SK-N-SH (cell line): ENCODE measurements around the gene WWC2. TPM values are rescaled to one million over a fixed set of nuclear protein-coding genes. Genes with fewer than 3 reads are reported as not detected.

Experiments
- CTCF ChIA-PET: fragments of 300-600, 350-600 bp; formaldehyde crosslinking; extraction: SDS; loops from one replicate; lab custom pipeline; 2021; lab: Yijun Ruan, JAX
- POLR2A ChIA-PET: fragments of 350-600 bp; sonication (Branson Sonifier 250); formaldehyde crosslinking; extraction: SDS; loops from one replicate; lab custom pipeline; 2020; ENCODE audit warnings: antibody characterized with exemption, inconsistent platforms; lab: Yijun Ruan, JAX
- DNase-seq: peaks from one replicate; pipeline ENCODE4 v3.0.0; 2012
- H2AFZ ChIP-seq: fragments of 200-600 bp; sonication (generic); 2 replicates; pipeline ENCODE4 v1.8.1; 2016; ENCODE audit warnings: antibody characterized with exemption, mild to moderate bottlenecking, low read depth
- H3F3A ChIP-seq: fragments of 200-600 bp; sonication (generic); replicated peaks from 2 replicates; pipeline ENCODE3; 2016; ENCODE audit warnings: antibody characterized with exemption, mild to moderate bottlenecking; ENCODE audit not compliant: insufficient read depth
- H3K27ac ChIP-seq, 2 experiments: fragments of 200-500 bp in 1 of 2; fragments of 200-600 bp in 1 of 2; sonication (Bioruptor generic) in 1 of 2; sonication (generic), shearing (Covaris generic) in 1 of 2; 2 replicates each; pipeline versions ENCODE4 v1.5.1 to v1.6.1; 2014 to 2016; ENCODE audit warnings: low read depth in 2 of 2, inconsistent platforms in 1 of 2, low read length in 1 of 2, mild to moderate bottlenecking in 1 of 2, mixed read lengths in 1 of 2
- H3K27me3 ChIP-seq: fragments of 200-600 bp; sonication (generic), shearing (Covaris generic); 2 replicates; pipeline ENCODE4 v1.6.1; 2016; ENCODE audit warnings: mixed run types; ENCODE audit not compliant: insufficient read depth
- H3K36me3 ChIP-seq, 2 experiments: fragments of 200-500 bp in 1 of 2; fragments of 200-600 bp in 1 of 2; sonication (Bioruptor generic) in 1 of 2; sonication (generic) in 1 of 2; replicated peaks in 1 of 2; 2 replicates each; pipeline versions ENCODE3 to v1.5.1; 2014 to 2016; ENCODE audit warnings: low read length in 1 of 2, mild to moderate bottlenecking in 1 of 2; ENCODE audit not compliant: insufficient read depth in 2 of 2, control insufficient read depth in 1 of 2
- H3K4me1 ChIP-seq, 2 experiments: fragments of 200-500 bp in 1 of 2; fragments of 200-600 bp in 1 of 2; sonication (Bioruptor generic) in 1 of 2; sonication (generic), shearing (Covaris generic) in 1 of 2; 2 replicates each; pipeline versions ENCODE4 v1.5.1 to v1.6.1; 2014 to 2016; ENCODE audit warnings: low read depth in 1 of 2, low read length in 1 of 2, mixed run types in 1 of 2; ENCODE audit not compliant: insufficient read depth in 2 of 2, control insufficient read depth in 1 of 2
- H3K4me2 ChIP-seq: fragments of 200-600 bp; sonication (generic), shearing (Covaris generic); 2 replicates; pipeline ENCODE4 v1.6.1; 2017; ENCODE audit warnings: mixed run types
- H3K4me3 ChIP-seq, 2 experiments: fragments of 200-500 bp in 1 of 2; fragments of 200-600 bp in 1 of 2; sonication (Bioruptor generic) in 1 of 2; sonication (generic), shearing (Covaris generic) in 1 of 2; 2 replicates each; pipeline versions ENCODE4 v1.5.1 to v1.8.1; 2014 to 2016; ENCODE audit warnings: low read depth in 2 of 2, inconsistent platforms in 1 of 2, low read length in 1 of 2, mild to moderate bottlenecking in 1 of 2, mixed read lengths in 1 of 2, moderate library complexity in 1 of 2
- H3K79me2 ChIP-seq: fragments of 200-600 bp; sonication (generic); 2 replicates; pipeline ENCODE4 v1.8.1; 2017; ENCODE audit warnings: mild to moderate bottlenecking; ENCODE audit not compliant: insufficient read depth
- H3K9ac ChIP-seq: fragments of 200-600 bp; sonication (generic); 2 replicates; pipeline ENCODE4 v1.6.1; 2017; ENCODE audit warnings: mixed run types
- H3K9me2 ChIP-seq: fragments of 200-600 bp; sonication (generic); 2 replicates; pipeline ENCODE4 v1.6.1; 2017; ENCODE audit warnings: mixed run types
- H3K9me3 ChIP-seq: fragments of 200-600 bp; sonication (generic); 2 replicates; pipeline ENCODE4 v1.6.1; 2017; ENCODE audit warnings: mixed run types, mild to moderate bottlenecking, moderate library complexity
- H4K20me1 ChIP-seq: fragments of 200-600 bp; sonication (generic); 2 replicates; pipeline ENCODE4 v1.6.1; 2017; ENCODE audit warnings: mild to moderate bottlenecking, mixed run types; ENCODE audit not compliant: insufficient read depth
- CHD2 ChIP-seq: fragments of 150-350 bp; IDR thresholded peaks from 2 replicates; pipeline ENCODE4 v1.6.1; 2018; ENCODE audit warnings: low read length; ENCODE audit not compliant: partially characterized antibody
- ELF1 ChIP-seq: IDR thresholded peaks from 2 replicates; pipeline ENCODE4 v1.4.0; 2012
- EP300 ChIP-seq, 2 experiments: IDR thresholded peaks; 2 replicates each; pipeline versions ENCODE4 v1.4.0 to v1.6.1; 2012; ENCODE audit warnings: borderline replicate concordance in 1 of 2, low read depth in 1 of 2, low read length in 1 of 2
- EZH2phosphoT487 ChIP-seq: fragments of 200-600 bp; sonication (generic); IDR thresholded peaks from 2 replicates; pipeline ENCODE4 v1.6.1; 2017; ENCODE audit warnings: low read depth, mixed run types, mild to moderate bottlenecking, antibody characterized with exemption, moderate library complexity, borderline replicate concordance
- FOSL2 ChIP-seq: IDR thresholded peaks from 2 replicates; pipeline ENCODE4 v1.4.0; 2012; ENCODE audit warnings: low read depth, mild to moderate bottlenecking, moderate library complexity, borderline replicate concordance
- FOXJ3 ChIP-seq: sonication (generic); formaldehyde crosslinking; IDR thresholded peaks from 2 replicates; pipeline ENCODE4 v1.5.1; 2020; ENCODE audit warnings: mild to moderate bottlenecking, missing genetic modification reagents
- GABPA ChIP-seq: IDR thresholded peaks from 2 replicates; pipeline ENCODE4 v1.4.0; 2012; ENCODE audit warnings: low read depth, mild to moderate bottlenecking
- GATA2 ChIP-seq: sonication (generic); formaldehyde crosslinking; IDR thresholded peaks from 2 replicates; pipeline ENCODE4 v1.5.0; 2020; ENCODE audit warnings: mild to moderate bottlenecking, missing genetic modification reagents
- JUND ChIP-seq: IDR thresholded peaks from 2 replicates; pipeline ENCODE4 v1.4.0; 2012
- MAX ChIP-seq: IDR thresholded peaks from 2 replicates; pipeline ENCODE4 v1.4.0; 2012; ENCODE audit warnings: low read depth
- NRF1 ChIP-seq: IDR thresholded peaks from 2 replicates; pipeline ENCODE4 v1.6.1; 2012; ENCODE audit warnings: low read depth, mild to moderate bottlenecking, low read length
- REST ChIP-seq: IDR thresholded peaks from 2 replicates; pipeline ENCODE4 v1.6.1; 2012; ENCODE audit warnings: mild to moderate bottlenecking, low read depth, low read length, moderate library complexity
- RXRA ChIP-seq: IDR thresholded peaks from 2 replicates; pipeline ENCODE4 v1.4.0; 2012; ENCODE audit warnings: low read depth, mild to moderate bottlenecking, borderline replicate concordance
- TAF1 ChIP-seq: IDR thresholded peaks from 2 replicates; pipeline ENCODE4 v1.6.1; 2012; ENCODE audit warnings: low read depth, mild to moderate bottlenecking, low read length, moderate library complexity, borderline replicate concordance
- TEAD4 ChIP-seq: IDR thresholded peaks from 2 replicates; pipeline ENCODE4 v1.4.0; 2012; ENCODE audit warnings: mild to moderate bottlenecking, borderline replicate concordance; ENCODE audit not compliant: insufficient read depth
- USF1 ChIP-seq: IDR thresholded peaks from 2 replicates; pipeline ENCODE4 v1.4.0; 2012; ENCODE audit warnings: low read depth, borderline replicate concordance
- ZBTB33 ChIP-seq: IDR thresholded peaks from 2 replicates; pipeline ENCODE4 v1.4.0; 2012; ENCODE audit warnings: low read depth, borderline replicate concordance
- WGBS: methylation state at CpG from one replicate; pipeline ENCODE4 v1.1.6; 2017; ENCODE audit warnings: low lambda C conversion rate; 5-methylcytosine and 5-hydroxymethylcytosine counted together
- polyA plus RNA-seq, 3 experiments: library from polyadenylated mRNA; depleted of rRNA; stranded (reverse); fragments of >200 nt; gene quantifications; 2 replicates each; pipeline ENCODE4 v1.2.3, GENCODE V29; 2012

The WWC2 gene
- polyA plus RNA-seq, 1 of the 3 experiments (the other 2 are of a cell fraction): 18.4 TPM

GRCh38 chr4:183220236-183220635 lies 121.2 kb downstream of the WWC2 start:
- Histone ChIP-seq H3K27me3 (no peaks in the 10 kb centered on the region), H3F3A (no peaks in the 10 kb centered on the region), H3K36me3 (peaks cover 0 to 20% of the 10 kb centered on the region in 2 experiments)
- TF ChIP-seq FOSL2 (no peak), NRF1 (no peak), EP300 (IDR thresholded peaks at IDR 0.05; ENCODE audit: borderline replicate concordance in 1 of 2, low read depth in 1 of 2, low read length in 1 of 2) (no peak), MAX (no peak), TAF1 (no peak), GATA2 (CRISPR knock-in tag) (no peak), JUND (no peak), GABPA (no peak)
- TF ChIP-seq, all 33 proteins: peak for 0
- no peak for DNase-seq
- Histone ChIP-seq H3K79me2 (no peaks in the 10 kb centered on the region; the same call in 1 of the 2 replicates), H2AFZ (no peak overlapping the region), H3K9me2 (no peaks in the 10 kb centered on the region), H3K9ac (no peak overlapping the region), H3K4me3 (no peak overlapping the region), H3K4me2 (no peak overlapping the region), H3K27ac (no peak overlapping the region), H4K20me1 (no peaks in the 10 kb centered on the region), H3K4me1 (peaks cover 0 to 2% of the 10 kb centered on the region in 2 experiments; a peak in 1 of 4 replicates), H3K9me3 (no peaks in the 10 kb centered on the region)
- ChIA-PET POLR2A (no interaction called here), CTCF (interaction anchor here (0.7 kb wide), 1 partner anchor 136 kb away, joined by 3 read pairs; no protein-coding TSS in a partner anchor)
- WGBS: 94% methylated on average over 4 of the region's 4 CpGs

- Histone ChIP-seq H3K79me2 (no peaks in the 10 kb centered on the region), H3K4me2 (no peak overlapping the region), H3F3A (peaks cover 8% of the 10 kb centered on the region), H3K27me3 (no peaks in the 10 kb centered on the region), H3K9ac (no peak overlapping the region), H3K4me1 (peaks cover 0 to 2% of the 10 kb centered on the region in 2 experiments; a peak in 1 of 4 replicates), H3K9me3 (no peaks in the 10 kb centered on the region), H4K20me1 (no peaks in the 10 kb centered on the region), H3K9me2 (no peaks in the 10 kb centered on the region), H3K36me3 (peaks cover 0 to 27% of the 10 kb centered on the region in 2 experiments), H2AFZ (no peak overlapping the region), H3K27ac (no peak overlapping the region), H3K4me3 (no peak overlapping the region)
- 82% methylated on average over 3 of the region's 3 CpGs for WGBS
- DNase-seq: no peak
- no peak for TF ChIP-seq EP300 (IDR thresholded peaks at IDR 0.05; ENCODE audit: borderline replicate concordance in 1 of 2, low read depth in 1 of 2, low read length in 1 of 2)
- no peak for TF ChIP-seq FOXJ3
- TF ChIP-seq TEAD4: no peak
- TF ChIP-seq RXRA: no peak
- TF ChIP-seq CHD2: no peak
- TF ChIP-seq TAF1: no peak
- TF ChIP-seq ELF1: no peak
- TF ChIP-seq USF1: no peak
- no peak for TF ChIP-seq ZBTB33
- no peak for TF ChIP-seq EZH2phosphoT487
- TF ChIP-seq REST: no peak
- TF ChIP-seq GABPA: no peak
- no peak for TF ChIP-seq MAX
- TF ChIP-seq JUND: no peak
- ChIA-PET CTCF (interaction anchor here (1.2 to 1.9 kb wide), 2 partner anchors 39 to 126 kb away, joined by 3 to 5 read pairs; no protein-coding TSS in a partner anchor), POLR2A (no interaction called here)
Observed at GRCh38 chr4:183223053-183223452, 124.0 kb downstream of the WWC2 start.
